Placental pericyte (primary cell): Measurements from ENCODE around the gene HNRNPA1. TPM values are rescaled to one million over a fixed set of nuclear protein-coding genes. Genes with fewer than 3 reads are reported as not detected.

Experiments used
- small RNA-seq: library from RNA; depleted of rRNA; stranded (forward); fragments of <200 nt; gene quantifications from one replicate; pipeline ENCODE3, GENCODE V24; 2012; ENCODE audit warnings: low replicate concordance
- total RNA-seq: library from RNA; depleted of rRNA; stranded (reverse); fragments of >200 nt; gene quantifications from 2 replicates; pipeline ENCODE4 v1.2.3, GENCODE V29; 2012

HNRNPA1 gene
- 312 and 533 TPM in 2 replicates for total RNA-seq

GRCh38 chr12:54280468-54281260, at the start of gene HNRNPA1:
HNRNPA1 (plus strand) TSS chr12:54280726; CDS start chr12:54280808, 82 bp downstream.

GRCh38 chr12:54279632-54280467, 676 bp upstream of the HNRNPA1 start, which contains the start of gene CBX5:
CBX5 (minus strand) TSS chr12:54280122; CDS start chr12:54257650, 22,472 bp downstream.

GRCh38 chr12:54300732-54301427, 20.4 kb downstream of the HNRNPA1 start, which contains the start of gene NFE2:
NFE2 (minus strand) TSS chr12:54301015; CDS start chr12:54295248, 5,767 bp downstream.

GRCh38 chr12:54324617-54325441, 44.3 kb downstream of the HNRNPA1 start, which contains the start of gene COPZ1:
COPZ1 (plus strand) TSS chr12:54325131; CDS start chr12:54325164, 33 bp downstream.

Small RNAs within 50 kb of the gene (small RNA-seq; reads per million reads assigned to genes)
- gene RN7SL390P (not detected), gene RNU6-950P (not detected)

Other genes starting within 250 kb of the HNRNPA1 start
- 0.66 and 1.9 TPM in 2 replicates for gene HOXC5, start 247.7 kb upstream of the HNRNPA1 start, total RNA-seq
- 1.1 and 2.0 TPM in 2 replicates for gene HOXC4, start 226.9 kb upstream of the HNRNPA1 start, total RNA-seq
- gene SMUG1, start 91.7 kb upstream of the HNRNPA1 start, total RNA-seq = 23.9 and 33.8 TPM in 2 replicates
- 19.9 and 116 TPM in 2 replicates for gene CBX5, start 604 bp upstream of the HNRNPA1 start, total RNA-seq
- gene NFE2, start 20.3 kb downstream of the HNRNPA1 start, total RNA-seq = 0.44 TPM in 1 of 2 replicates, not detected in the other
- 143 and 149 TPM in 2 replicates for gene COPZ1, start 44.4 kb downstream of the HNRNPA1 start, total RNA-seq
- gene GPR84, start 83.8 kb downstream of the HNRNPA1 start, total RNA-seq = not detected in 2 replicates
- gene ZNF385A, start 104.0 kb downstream of the HNRNPA1 start, total RNA-seq = 1.1 and 1.3 TPM in 2 replicates
- 298 and 790 TPM in 2 replicates for gene ITGA5, start 138.5 kb downstream of the HNRNPA1 start, total RNA-seq
- 8.1 and 13.5 TPM in 2 replicates for gene GTSF1, start 192.9 kb downstream of the HNRNPA1 start, total RNA-seq
- 0.14 TPM in 1 of 2 replicates, not detected in the other for gene NCKAP1L, start 217.0 kb downstream of the HNRNPA1 start, total RNA-seq